Activated B cell treated with CpG ODN at 0.5 μM for 24 hours (primary cell): ENCODE measurements around the gene CNN3. TPM values are rescaled to one million over a fixed set of nuclear protein-coding genes. Genes with fewer than 3 reads are reported as not detected.

ENCODE experiments used
- ATAC-seq: fragments of 200-7000 bp; cut with Tn5 transposase; one replicate; pipeline ENCODE4 v1.10.0; 2021; ENCODE audit warnings: low read depth, mild to moderate bottlenecking, moderate library complexity
- CTCF ChIA-PET: fragments of 350-600 bp; sonication (Branson Sonifier 250); formaldehyde crosslinking; loops from one replicate; lab custom pipeline; 2021; ENCODE audit warnings: antibody characterized with exemption; lab: Charles Lee
- POLR2A ChIA-PET: fragments of 350-600 bp; sonication (Branson Sonifier 250); formaldehyde crosslinking; loops from one replicate; lab custom pipeline; 2021; ENCODE audit warnings: antibody characterized with exemption; lab: Charles Lee
- DNase-seq: peaks from one replicate; pipeline ENCODE4 v3.0.0; 2022
- H3K27ac Mint-ChIP-seq: one replicate; pipeline ENCODE4 v1.8.0; 2020; ENCODE audit warnings: mixed read lengths
- H3K27me3 Mint-ChIP-seq: one replicate; pipeline ENCODE4 v1.8.0; 2021; ENCODE audit warnings: mixed read lengths
- H3K36me3 Mint-ChIP-seq: one replicate; pipeline ENCODE4 v1.8.0; 2021; ENCODE audit warnings: low read depth, mixed read lengths
- H3K4me1 Mint-ChIP-seq: one replicate; pipeline ENCODE4 v1.8.0; 2021; ENCODE audit warnings: mixed read lengths
- H3K4me3 Mint-ChIP-seq: one replicate; pipeline ENCODE4 v1.8.0; 2020; ENCODE audit warnings: mild to moderate bottlenecking, mixed read lengths
- H3K9me3 Mint-ChIP-seq: one replicate; pipeline ENCODE4 v1.8.0; 2020; ENCODE audit warnings: mixed read lengths
- intact Hi-C: fragments of 100-400 bp; cut with micrococcal nuclease; formaldehyde crosslinking; loops from one replicate; pipeline ENCODE4 v1.15.1; 2024
- total RNA-seq: library from RNA; stranded (reverse); gene quantifications from 2 replicates; pipeline ENCODE4 v1.2.3, GENCODE V29; 2022
- TF ChIP-seq, protein P1 (sequence below): fragments of 200-600 bp; IDR thresholded peaks from one replicate; pipeline ENCODE4 v1.8.0; 2022; ENCODE audit warnings: antibody characterized with exemption, mild to moderate bottlenecking

Gene CNN3
- total RNA-seq, 1 donor from 2014 or later = 6.2 TPM

GRCh38 chr1:94970783-94971182 lies 43.9 kb upstream of the CNN3 start:
- no peak overlapping the region for H3K4me3 Mint-ChIP-seq

GRCh38 chr1:94969137-94969536 lies 42.2 kb upstream of the CNN3 start:
- Mint-ChIP-seq H3K27ac (no peak overlapping the region), H3K9me3 (no peaks in the 10 kb centered on the region), H3K36me3 (no peaks in the 10 kb centered on the region), H3K27me3 (no peaks in the 10 kb centered on the region), H3K4me1 (no peaks in the 10 kb centered on the region), H3K4me3 (no peak overlapping the region)
- intact Hi-C loops = no loop called here
- TF ChIP-seq, protein P1, sequence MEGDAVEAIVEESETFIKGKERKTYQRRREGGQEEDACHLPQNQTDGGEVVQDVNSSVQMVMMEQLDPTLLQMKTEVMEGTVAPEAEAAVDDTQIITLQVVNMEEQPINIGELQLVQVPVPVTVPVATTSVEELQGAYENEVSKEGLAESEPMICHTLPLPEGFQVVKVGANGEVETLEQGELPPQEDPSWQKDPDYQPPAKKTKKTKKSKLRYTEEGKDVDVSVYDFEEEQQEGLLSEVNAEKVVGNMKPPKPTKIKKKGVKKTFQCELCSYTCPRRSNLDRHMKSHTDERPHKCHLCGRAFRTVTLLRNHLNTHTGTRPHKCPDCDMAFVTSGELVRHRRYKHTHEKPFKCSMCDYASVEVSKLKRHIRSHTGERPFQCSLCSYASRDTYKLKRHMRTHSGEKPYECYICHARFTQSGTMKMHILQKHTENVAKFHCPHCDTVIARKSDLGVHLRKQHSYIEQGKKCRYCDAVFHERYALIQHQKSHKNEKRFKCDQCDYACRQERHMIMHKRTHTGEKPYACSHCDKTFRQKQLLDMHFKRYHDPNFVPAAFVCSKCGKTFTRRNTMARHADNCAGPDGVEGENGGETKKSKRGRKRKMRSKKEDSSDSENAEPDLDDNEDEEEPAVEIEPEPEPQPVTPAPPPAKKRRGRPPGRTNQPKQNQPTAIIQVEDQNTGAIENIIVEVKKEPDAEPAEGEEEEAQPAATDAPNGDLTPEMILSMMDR = no peak
- ChIA-PET POLR2A (no interaction called here), CTCF (no interaction called here)
- ATAC-seq = no peak
- no peak for DNase-seq

More at GRCh38 chr1:94970783-94971182, 43.9 kb upstream of the CNN3 start:
- Mint-ChIP-seq H3K27me3 (no peaks in the 10 kb centered on the region), H3K9me3 (no peaks in the 10 kb centered on the region), H3K27ac (no peak overlapping the region), H3K36me3 (no peaks in the 10 kb centered on the region), H3K4me1 (no peaks in the 10 kb centered on the region)
- no peak for ATAC-seq
- ChIA-PET POLR2A (no interaction called here), CTCF (no interaction called here)
- TF ChIP-seq, protein P1 = no peak
- no peak for DNase-seq
- intact Hi-C loops = loop anchor here (10.0 kb wide), 1 partner anchor 556 kb away; the partner anchor contains the start of gene ABCD3

- DNase-seq = no peak
- ChIA-PET POLR2A (no interaction called here), CTCF (no interaction called here)
- no peaks in the 10 kb centered on the region for H3K36me3 Mint-ChIP-seq
- no peaks in the 10 kb centered on the region for H3K9me3 Mint-ChIP-seq
- ATAC-seq = no peak
- H3K4me1 Mint-ChIP-seq = peaks cover 23% of the 10 kb centered on the region
- intact Hi-C loops = no loop called here
- TF ChIP-seq, protein P1 = no peak
- H3K4me3 Mint-ChIP-seq = no peak overlapping the region
- H3K27ac Mint-ChIP-seq = no peak overlapping the region
- no peaks in the 10 kb centered on the region for H3K27me3 Mint-ChIP-seq
Observed at GRCh38 chr1:94966033-94966432, 39.1 kb upstream of the CNN3 start.

- ChIA-PET CTCF (no interaction called here), POLR2A (no interaction called here)
- H3K9me3 Mint-ChIP-seq = no peaks in the 10 kb centered on the region
- DNase-seq = no peak
- TF ChIP-seq, protein P1 = no peak
- no peaks in the 10 kb centered on the region for H3K27me3 Mint-ChIP-seq
- no peak for ATAC-seq
- no peak overlapping the region for H3K4me3 Mint-ChIP-seq
- H3K36me3 Mint-ChIP-seq = no peaks in the 10 kb centered on the region
- intact Hi-C loops = loop anchor here (2.0 to 5.0 kb wide), 3 partner anchors 79 to 268 kb away; partner anchors contain the start of gene RWDD3
- H3K4me1 Mint-ChIP-seq = peaks cover 29% of the 10 kb centered on the region
- H3K27ac Mint-ChIP-seq = no peak overlapping the region
Observed at GRCh38 chr1:94963864-94964263, 37.0 kb upstream of the CNN3 start.

GRCh38 chr1:94962409-94963265 lies 35.7 kb upstream of the CNN3 start:
- intact Hi-C loops = loop anchor here (1.0 to 5.0 kb wide), 4 partner anchors 35 to 270 kb away; partner anchors contain the start of genes CNN3 and RWDD3
- POLR2A ChIA-PET = interaction anchor here (0.6 to 1.0 kb wide), 4 partner anchors 12 to 1617 kb away, joined by 3 to 6 read pairs (median 4); partner anchors contain the start of gene ALG14
- CTCF ChIA-PET = interaction anchor here (1.0 kb wide), 1 partner anchor 108 kb away, joined by 3 read pairs; no protein-coding TSS in a partner anchor
- DNase-seq (peak; percentile 17), ATAC-seq (peak; percentile 96)
- no peaks in the 10 kb centered on the region for H3K36me3 Mint-ChIP-seq
- peak overlapping the region; percentile 94 for H3K27ac Mint-ChIP-seq
- H3K4me1 Mint-ChIP-seq = peaks cover 29% of the 10 kb centered on the region
- H3K27me3 Mint-ChIP-seq = no peaks in the 10 kb centered on the region
- H3K4me3 Mint-ChIP-seq = peak overlapping the region; percentile 84
- H3K9me3 Mint-ChIP-seq = no peaks in the 10 kb centered on the region
- TF ChIP-seq, protein P1 = no peak
